GM18505 (cell line): ENCODE results near the gene SPAG16.
"Not testable (repeated sequence)": the region's sequence is repeated elsewhere in the genome, so short reads cannot be mapped to it uniquely, and the experiment has no call there.

Source experiments
- ATAC-seq: cut with Tn5 transposase; IDR thresholded peaks from one replicate; pipeline ENCODE4 v1.9.1; 2021; ENCODE audit not compliant: unreplicated experiment
- POLR2A ChIP-seq: IDR thresholded peaks from 4 replicates; pipeline ENCODE4 v1.6.1; 2011; ENCODE audit warnings: borderline replicate concordance; ENCODE audit not compliant: insufficient read depth, insufficient read length; ENCODE audit errors: extremely low read depth

Gene SPAG16

DNA sequence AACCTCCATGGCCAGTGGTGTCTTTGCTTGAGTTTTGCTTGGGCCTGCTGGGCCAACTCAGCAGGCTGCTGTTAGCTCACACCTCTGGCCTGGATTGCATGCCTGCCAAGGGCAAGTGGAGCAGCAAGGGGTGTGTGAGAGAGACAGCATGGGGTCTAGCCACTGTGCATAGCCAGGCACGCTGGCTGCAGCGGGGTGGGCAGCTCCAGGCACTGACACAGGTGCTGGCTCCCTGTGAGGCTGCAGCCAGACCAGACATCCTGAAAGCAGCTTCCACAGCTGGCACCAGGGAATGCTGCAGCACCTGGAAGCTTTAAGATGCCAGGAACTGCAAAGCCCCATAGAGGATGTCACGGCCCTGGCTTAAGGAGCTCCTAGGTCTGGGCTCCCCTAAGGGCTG, 750.2 kb downstream of the SPAG16 start:
- TF ChIP-seq POLR2A = no peak
- ATAC-seq = no peak

GRCh38 chr2:214035091-214035852, 751.0 kb downstream of the SPAG16 start:
- ATAC-seq = no peak
- TF ChIP-seq POLR2A = no peak

DNA sequence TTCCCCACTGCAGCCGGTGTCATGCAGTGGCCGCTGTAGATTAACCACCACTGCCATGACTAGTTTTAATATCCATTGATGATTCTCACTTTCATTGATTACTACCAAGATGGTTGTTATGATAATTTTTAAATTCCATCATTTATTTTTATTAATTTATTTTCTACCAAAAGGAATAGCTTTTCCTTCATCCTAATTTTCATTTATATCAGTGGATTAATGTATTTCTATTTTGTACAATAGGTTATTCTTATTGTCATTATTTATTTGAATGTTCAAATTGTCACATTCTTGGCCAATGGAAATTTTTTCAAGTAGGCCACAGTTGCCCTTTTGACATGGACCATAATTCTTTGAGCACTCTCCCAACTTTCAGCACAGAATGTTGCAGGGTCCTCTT, 751.7 kb downstream of the SPAG16 start:
- no peak for TF ChIP-seq POLR2A
- no peak for ATAC-seq

DNA sequence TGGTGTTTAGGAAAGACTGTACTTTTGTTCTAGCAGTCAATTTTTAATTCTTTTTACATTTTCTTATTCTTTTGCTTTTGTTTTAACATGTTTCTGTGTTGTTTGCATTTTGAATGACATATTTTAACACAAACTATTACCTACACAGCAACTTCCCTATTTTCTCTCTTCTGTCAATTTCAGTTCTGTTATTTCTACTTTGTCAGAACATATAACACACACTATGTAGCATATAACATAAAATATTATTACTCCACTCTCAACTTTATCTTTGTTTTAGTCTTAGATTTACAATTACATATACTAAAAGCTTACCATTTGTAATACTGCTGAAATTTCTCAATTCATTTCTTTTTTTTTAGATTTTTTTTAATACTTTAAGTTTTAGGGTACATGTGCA, 753.9 kb downstream of the SPAG16 start:
- ATAC-seq = no peak
- TF ChIP-seq POLR2A = no peak

DNA sequence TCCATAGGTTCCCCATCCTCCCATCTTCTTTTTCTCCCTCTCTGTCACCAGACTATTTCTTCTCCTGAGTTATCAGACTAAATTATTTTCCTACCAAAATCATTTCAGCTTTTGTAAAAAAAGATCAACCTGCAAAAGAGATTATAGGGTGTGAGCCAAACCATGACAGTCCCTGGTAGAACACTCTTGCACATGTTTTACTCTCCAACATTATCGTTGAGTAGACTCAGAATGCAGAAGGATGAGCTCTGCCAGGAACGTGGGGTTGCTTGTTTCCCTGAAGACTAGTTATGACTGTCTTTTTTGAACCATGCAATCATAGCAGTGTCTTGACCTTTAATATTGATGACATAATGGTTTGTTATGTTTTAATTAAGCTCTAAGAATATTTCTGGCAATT, 766.5 kb downstream of the SPAG16 start:
- TF ChIP-seq POLR2A = no peak
- no peak for ATAC-seq

DNA sequence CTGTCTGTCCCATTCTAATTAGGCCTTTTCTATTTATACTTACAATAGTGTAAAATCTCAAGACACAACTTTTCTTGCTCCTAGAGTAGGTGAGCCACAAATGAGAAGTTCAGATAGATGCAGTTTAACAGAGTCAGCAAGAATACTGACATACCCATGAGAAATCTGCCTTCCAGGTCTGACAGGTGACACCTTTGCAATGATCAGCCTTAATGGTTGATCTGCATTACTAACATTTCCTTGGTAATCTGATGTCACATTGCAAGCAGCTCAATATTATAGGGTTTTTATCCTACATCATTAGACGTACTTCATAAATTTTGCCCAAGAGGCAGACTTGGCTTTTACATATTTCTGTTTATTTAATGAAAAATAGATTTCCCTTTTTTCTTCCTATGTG, 767.3 kb downstream of the SPAG16 start:
- no peak for ATAC-seq
- no peak for TF ChIP-seq POLR2A

- no peak for ATAC-seq
- no peak for TF ChIP-seq POLR2A
These were observed 768.0 kb downstream of the SPAG16 start for GRCh38 chr2:214052235-214052634.

DNA sequence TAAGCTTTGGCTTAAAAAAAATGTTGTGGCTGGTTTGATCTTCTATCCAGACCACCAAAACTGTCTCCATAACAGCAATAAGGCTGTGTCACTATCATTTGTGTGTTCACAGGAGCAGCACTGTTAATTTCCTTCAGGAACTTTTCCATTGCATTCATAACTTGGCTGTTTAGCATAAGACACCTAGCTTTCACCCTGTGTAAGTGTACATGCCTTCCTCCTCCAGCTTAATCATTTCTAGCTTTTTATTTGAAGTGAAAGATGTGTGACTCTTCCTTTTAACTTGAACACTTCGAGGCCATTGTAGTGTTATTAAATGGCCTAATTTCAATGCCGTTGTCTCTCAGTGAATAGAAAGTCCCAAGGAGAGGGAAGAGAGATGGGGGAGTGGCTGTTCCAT, 773.7 kb downstream of the SPAG16 start:
- TF ChIP-seq POLR2A = no peak
- ATAC-seq = no peak

- ATAC-seq = not testable (repeated sequence)
These were observed 778.0 kb downstream of the SPAG16 start for GRCh38 chr2:214062279-214062678.

DNA sequence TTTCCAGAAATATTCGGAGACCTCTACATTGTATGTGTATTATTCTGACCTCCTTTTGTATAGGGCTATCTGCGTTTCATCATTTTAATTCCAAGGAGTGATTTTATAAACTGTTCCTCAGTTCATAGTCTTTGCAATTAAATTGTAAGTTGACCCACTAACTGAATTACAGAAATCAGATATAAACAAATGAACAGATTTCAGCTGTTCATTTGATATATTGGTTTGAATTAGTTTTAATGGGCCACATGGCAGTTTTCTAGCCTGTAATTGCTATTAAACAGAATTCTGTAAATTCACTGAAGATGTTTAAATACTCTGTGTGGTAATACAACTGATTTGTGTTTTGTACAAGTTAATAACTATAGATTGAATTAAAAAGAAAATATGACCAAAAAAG, 780.2 kb downstream of the SPAG16 start:
- TF ChIP-seq POLR2A = no peak
- ATAC-seq = no peak

DNA sequence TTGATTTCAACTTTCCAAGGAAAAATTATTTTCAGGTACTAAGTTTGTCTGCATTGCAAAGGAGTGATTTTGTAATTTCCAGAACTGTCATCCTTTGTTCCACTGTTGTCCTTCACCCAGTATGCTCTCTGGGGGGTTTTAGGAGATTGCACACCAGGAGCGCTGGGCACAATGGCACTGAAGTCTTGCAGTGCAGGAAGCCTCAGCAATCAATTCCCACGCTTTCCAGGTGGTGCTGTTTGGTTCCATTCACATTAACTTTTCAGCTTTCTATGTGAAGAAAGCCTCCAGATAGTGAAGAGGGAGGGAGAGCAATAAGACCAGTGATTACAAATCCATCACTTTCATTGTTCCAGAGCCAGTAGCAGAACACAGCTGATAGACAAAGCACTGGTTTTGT, 782.6 kb downstream of the SPAG16 start:
- no peak for ATAC-seq
- TF ChIP-seq POLR2A = no peak

DNA sequence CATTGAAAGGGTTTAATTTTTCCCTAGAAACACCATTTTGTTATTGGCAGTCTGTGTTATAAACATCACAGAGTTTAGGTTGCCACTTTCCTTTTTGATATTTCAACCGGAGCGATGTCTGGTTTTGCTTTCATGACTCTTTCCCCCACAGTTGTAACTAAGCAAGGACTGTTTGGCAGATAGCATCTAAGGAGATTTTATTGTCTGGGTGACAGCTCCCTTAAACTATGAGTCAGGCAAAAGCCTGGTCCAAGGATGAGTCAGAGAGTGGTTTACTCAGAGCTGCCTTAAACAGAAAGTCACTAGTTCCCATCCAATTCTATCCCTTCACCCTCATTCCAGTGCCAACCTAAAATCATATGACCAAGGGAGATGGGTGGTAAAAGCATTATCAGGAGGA, 785.0 kb downstream of the SPAG16 start:
- ATAC-seq = no peak
- TF ChIP-seq POLR2A = no peak

DNA sequence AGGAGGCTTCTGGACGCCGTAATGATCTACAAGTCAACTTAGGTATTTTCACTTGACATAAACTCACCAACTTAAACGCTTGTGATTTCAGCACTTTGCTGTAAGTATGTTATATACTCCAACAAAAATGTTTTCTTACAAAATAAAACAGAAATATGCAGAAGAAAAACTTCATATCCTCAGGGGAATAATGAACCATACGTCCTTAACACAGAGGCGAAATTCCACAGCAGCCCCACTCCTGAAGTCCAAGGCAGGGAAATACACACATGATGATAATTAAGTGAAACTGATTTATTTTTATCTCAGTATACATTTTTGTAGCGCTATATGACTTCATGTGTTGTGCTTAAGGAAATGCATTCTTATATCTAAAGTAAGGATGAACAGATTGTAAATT, 791.2 kb downstream of the SPAG16 start:
- no peak for TF ChIP-seq POLR2A
- ATAC-seq = no peak

- no peak for TF ChIP-seq POLR2A
- no peak for ATAC-seq
These were observed 792.3 kb downstream of the SPAG16 start for GRCh38 chr2:214076527-214076926.

DNA sequence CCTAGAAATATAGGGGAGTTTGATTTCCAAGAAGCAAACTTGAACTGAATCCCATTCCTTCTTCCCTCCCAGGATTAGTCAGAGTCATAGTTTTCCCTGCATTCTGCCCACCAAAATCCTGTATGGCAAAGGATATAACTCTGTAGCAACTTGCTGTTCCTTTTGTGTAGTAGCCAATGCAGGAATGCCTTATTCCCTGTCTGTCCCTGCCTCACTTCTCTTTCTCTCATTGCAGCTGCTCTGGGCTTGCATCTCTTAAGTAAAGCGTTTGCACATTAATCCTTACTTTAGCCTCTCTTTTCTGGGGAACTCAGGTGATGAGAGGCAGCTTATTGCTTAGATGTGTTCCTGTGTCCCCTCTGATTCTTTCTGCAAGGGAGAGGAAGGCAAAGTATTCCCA, 793.5 kb downstream of the SPAG16 start:
- no peak for TF ChIP-seq POLR2A
- ATAC-seq = no peak
